Measurements from ENCODE around the gene STX19.

DNA sequence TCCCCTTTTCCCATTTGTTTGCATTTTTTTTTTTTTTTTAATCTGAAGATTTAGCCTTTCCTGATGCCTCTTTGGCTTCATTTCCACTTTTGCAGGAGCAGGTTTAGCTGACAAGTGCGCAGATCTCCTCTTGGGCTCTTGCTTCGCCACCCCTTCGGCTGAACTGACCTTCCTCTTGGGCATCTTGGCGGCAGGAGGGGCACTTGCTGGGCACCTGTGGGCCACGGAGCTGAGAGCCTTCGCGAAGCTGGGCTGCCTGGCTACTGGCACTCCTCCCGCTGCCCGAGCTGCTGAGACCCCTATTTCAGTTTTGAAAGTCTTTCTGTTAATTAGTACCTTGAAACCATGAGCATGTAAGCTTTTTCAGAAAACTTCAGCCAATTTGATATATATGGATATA lies 39.6 kb downstream of the STX19 start:
- TF ChIP-seq, protein P1, sequence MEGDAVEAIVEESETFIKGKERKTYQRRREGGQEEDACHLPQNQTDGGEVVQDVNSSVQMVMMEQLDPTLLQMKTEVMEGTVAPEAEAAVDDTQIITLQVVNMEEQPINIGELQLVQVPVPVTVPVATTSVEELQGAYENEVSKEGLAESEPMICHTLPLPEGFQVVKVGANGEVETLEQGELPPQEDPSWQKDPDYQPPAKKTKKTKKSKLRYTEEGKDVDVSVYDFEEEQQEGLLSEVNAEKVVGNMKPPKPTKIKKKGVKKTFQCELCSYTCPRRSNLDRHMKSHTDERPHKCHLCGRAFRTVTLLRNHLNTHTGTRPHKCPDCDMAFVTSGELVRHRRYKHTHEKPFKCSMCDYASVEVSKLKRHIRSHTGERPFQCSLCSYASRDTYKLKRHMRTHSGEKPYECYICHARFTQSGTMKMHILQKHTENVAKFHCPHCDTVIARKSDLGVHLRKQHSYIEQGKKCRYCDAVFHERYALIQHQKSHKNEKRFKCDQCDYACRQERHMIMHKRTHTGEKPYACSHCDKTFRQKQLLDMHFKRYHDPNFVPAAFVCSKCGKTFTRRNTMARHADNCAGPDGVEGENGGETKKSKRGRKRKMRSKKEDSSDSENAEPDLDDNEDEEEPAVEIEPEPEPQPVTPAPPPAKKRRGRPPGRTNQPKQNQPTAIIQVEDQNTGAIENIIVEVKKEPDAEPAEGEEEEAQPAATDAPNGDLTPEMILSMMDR (IDR thresholded peaks at IDR 0.05 in 8 of 11, conservative IDR thresholded peaks at IDR 0.05 in 3 of 11), result no peak
- TF ChIP-seq POLR2A (IDR thresholded peaks at IDR 0.05) (no peak), POLR2AphosphoS5 (IDR thresholded peaks at IDR 0.05) (no peak)

All from spleen (tissue), 7 donors.